Tongue (tissue), 2 donors: ENCODE results near the gene VSNL1. TPM values are rescaled to one million over a fixed set of nuclear protein-coding genes. Genes with fewer than 3 reads are reported as not detected.

Experiments
- DNase-seq: peaks from one replicate; pipeline ENCODE4 v3.0.0-alpha.2; 2015
- total RNA-seq: library from RNA; depleted of rRNA; stranded (reverse); fragments of >200 nt; gene quantifications from one replicate; pipeline ENCODE4 v1.2.3, GENCODE V29; 2014

Gene VSNL1
- 20.6 TPM for total RNA-seq

GRCh38 chr2:17540093-17540812, at the start of gene VSNL1:
Gene VSNL1, plus strand, starts transcription at chr2:17540696. Its CDS starts 51,379 bp downstream, at chr2:17592075.
- DNase-seq: peak; percentile 98

GRCh38 chr2:17495590-17495989, 44.9 kb upstream of the VSNL1 start:
- no peak for DNase-seq

GRCh38 chr2:17497718-17498117, 42.8 kb upstream of the VSNL1 start:
- no peak for DNase-seq

- DNase-seq: no peak
Observed at GRCh38 chr2:17506736-17507616, 33.5 kb upstream of the VSNL1 start.

DNA sequence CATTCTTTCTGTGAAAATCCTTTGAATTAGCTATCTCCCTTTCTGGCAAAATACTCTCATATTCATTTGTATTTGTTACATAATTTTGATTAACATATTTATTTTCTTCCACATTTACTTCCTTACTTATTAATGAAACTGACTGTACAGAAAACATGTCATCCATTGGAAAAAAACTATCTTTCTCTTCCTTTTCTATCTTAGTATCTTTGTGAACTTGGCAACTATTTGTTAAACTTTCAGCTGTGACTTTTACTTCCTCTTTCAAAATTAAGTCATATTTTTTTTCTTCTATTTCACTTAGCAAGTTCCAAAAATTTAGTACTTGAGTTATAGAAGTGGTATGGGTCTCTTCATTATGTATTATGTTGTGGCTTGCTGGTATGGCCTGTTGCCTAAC, 24.8 kb upstream of the VSNL1 start:
- DNase-seq: no peak

GRCh38 chr2:17517481-17518211, 22.9 kb upstream of the VSNL1 start:
- no peak for DNase-seq

GRCh38 chr2:17518212-17519154, 22.0 kb upstream of the VSNL1 start, which contains the start of gene RAD51AP2:
Gene RAD51AP2, minus strand, starts transcription at chr2:17518440. Its CDS starts 25 bp downstream, at chr2:17518415.
- DNase-seq: peak; percentile 94

- DNase-seq: no peak
Observed at GRCh38 chr2:17519486-17519885, 21.0 kb upstream of the VSNL1 start.

- no peak for DNase-seq
Observed at GRCh38 chr2:17520761-17521160, 19.7 kb upstream of the VSNL1 start.

- no peak for DNase-seq
Observed at GRCh38 chr2:17521621-17522020, 18.9 kb upstream of the VSNL1 start.

GRCh38 chr2:17522303-17522702, 18.2 kb upstream of the VSNL1 start:
- no peak for DNase-seq

GRCh38 chr2:17529771-17530170, 10.7 kb upstream of the VSNL1 start:
- DNase-seq: no peak

DNA sequence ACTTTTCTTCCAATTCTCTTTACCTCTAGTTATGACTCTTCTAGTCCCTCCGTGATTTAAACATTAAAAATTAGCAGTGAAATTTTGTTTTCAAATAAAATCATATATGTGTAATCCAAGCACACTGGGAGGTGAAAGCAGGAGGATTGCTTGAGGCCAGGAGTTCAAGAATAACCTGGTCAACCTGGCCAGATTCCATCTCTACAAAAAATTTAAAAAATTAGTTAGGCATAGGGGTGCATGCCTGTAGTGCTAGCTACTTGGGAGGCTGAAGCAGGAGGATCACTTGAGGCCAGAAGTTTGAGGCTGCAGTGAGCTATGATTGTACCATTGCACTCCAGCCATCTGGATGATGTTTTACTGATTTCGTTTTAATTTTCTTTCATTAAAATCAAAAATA, 7.0 kb upstream of the VSNL1 start:
- DNase-seq: no peak

DNA sequence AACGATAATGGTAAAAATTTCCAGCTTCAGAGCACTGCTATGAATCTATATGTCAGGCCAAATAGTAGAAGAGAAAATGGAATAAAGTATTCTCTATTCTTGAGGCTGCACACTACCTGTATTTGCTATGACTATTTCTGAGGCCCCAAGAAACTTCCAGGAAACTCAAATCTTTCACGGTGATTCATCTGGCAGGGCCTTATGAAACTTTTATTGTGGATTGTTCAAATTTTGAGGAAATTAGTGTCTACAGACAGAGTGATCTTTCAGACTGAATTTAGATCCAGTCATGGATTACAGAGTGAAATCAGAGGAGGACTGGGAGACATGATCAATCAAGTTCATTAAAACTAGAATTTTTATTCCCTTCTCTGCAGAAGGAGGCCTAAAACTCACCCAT, 4.1 kb upstream of the VSNL1 start:
- no peak for DNase-seq

- DNase-seq: peak; percentile 68
Observed at GRCh38 chr2:17538022-17538843, 2.3 kb upstream of the VSNL1 start.

DNA sequence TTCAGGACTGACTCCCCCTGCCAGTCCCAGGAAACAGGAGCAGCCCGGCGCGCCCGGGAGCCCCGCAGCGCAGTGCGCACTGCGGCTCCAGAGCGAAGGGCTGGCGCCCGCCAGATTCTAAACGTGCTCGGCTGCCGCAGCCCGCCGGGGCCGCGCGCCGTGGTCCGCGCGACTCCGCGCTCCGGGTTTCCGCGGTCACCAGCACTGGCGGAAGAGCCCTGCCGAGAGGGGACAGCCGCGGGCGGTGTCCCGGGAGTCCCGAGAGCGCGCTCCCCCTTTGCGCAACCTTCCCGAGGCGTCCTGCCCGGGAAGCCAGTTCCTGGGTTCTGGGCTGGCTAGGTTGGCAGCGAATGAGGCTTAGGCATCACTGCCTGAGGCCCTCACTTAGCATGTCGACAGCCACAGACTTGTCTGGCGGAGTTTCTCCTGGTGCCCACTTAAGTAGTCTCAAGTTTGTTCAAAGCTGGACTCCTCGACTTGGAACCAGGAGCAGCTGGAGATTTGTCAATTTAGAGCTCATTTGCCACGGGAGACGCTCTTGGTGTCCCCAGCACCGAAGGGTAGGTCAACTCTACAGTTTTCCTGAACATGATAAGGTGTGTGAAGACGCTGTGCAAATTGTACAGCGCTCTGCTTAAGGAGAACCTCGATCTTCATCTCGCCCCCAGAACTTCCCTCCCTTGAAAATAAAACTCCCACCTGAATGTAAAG, 1.5 kb upstream of the VSNL1 start:
- DNase-seq: peak; percentile 89

GRCh38 chr2:17539611-17540092, 844 bp upstream of the VSNL1 start:
- DNase-seq: peak; percentile 73

GRCh38 chr2:17540813-17541530, 476 bp downstream of the VSNL1 start:
- DNase-seq: peak; percentile 6

DNA sequence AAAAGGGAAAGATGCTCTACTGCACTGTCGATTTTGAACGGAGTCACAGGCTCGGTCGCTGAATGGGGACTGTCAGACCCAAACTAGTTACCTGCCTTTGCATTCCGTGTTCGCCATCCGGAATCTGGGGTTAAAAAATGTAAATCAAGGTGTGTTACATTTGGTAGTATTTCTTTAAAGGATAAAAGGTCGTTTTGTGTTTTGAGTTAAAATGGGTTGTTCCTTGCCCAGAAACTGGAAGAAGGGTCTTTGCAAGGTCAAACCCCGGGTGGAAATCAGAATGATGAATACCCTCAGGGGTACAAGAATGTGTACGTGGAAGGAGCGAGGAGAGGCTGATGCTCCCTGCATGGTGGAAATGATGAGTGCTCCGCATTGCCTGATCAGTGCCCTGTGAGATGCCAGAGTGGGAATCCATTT, 1.0 kb downstream of the VSNL1 start:
- no peak for DNase-seq
